Thymus (tissue), 11 donors: ENCODE results near the gene RNF13. TPM values are rescaled to one million over a fixed set of nuclear protein-coding genes. Genes with fewer than 3 reads are reported as not detected.
"Not testable (repeated sequence)": the region's sequence is repeated elsewhere in the genome, so short reads cannot be mapped to it uniquely, and the experiment has no call there.

Experiments used
- DNase-seq, 9 donors: peaks; one replicate each; pipeline ENCODE4 v3.0.0-alpha.2; 2013; ENCODE audit warnings: low spot score in 9 of 9, low read depth in 6 of 9, missing footprints in 1 of 9
- H3K27ac ChIP-seq, 2 donors: one replicate each; pipeline ENCODE4 v1.5.1; 2013; ENCODE audit warnings: control low read depth in 1 of 2, low read depth in 1 of 2, low read length in 1 of 2, mild to moderate bottlenecking in 1 of 2, moderate library complexity in 1 of 2
- H3K27me3 ChIP-seq, 2 donors: one replicate each; pipeline ENCODE4 v1.5.1; 2013; ENCODE audit warnings: low read length in 1 of 2; ENCODE audit not compliant: control insufficient read depth in 2 of 2, insufficient read depth in 1 of 2
- H3K36me3 ChIP-seq, 2 donors: one replicate each; pipeline ENCODE4 v1.5.1; 2013; ENCODE audit warnings: low read length in 1 of 2, mild to moderate bottlenecking in 1 of 2, moderate library complexity in 1 of 2; ENCODE audit not compliant: control insufficient read depth in 2 of 2, insufficient read depth in 2 of 2
- H3K4me1 ChIP-seq, 2 donors: one replicate each; pipeline ENCODE4 v1.5.1; 2013; ENCODE audit warnings: low read length in 2 of 2; ENCODE audit not compliant: control insufficient read depth in 2 of 2, insufficient read depth in 2 of 2
- H3K4me3 ChIP-seq, 2 donors: one replicate each; pipeline ENCODE4 v1.5.1; 2013; ENCODE audit warnings: low read length in 2 of 2, control low read depth in 1 of 2, mild to moderate bottlenecking in 1 of 2
- H3K9me3 ChIP-seq, 2 donors: one replicate each; pipeline ENCODE4 v1.5.1; 2013; ENCODE audit warnings: low read length in 1 of 2, mild to moderate bottlenecking in 1 of 2; ENCODE audit not compliant: control insufficient read depth in 2 of 2, insufficient read depth in 1 of 2
- WGBS: extraction: QIAGEN DNeasy Blood & Tissue Kit; methylation state at CpG from one replicate; pipeline ENCODE4 v1.1.7; 2013; 5-methylcytosine and 5-hydroxymethylcytosine counted together
- polyA plus RNA-seq: library from polyadenylated mRNA; stranded (reverse); fragments of 200-250 nt; gene quantifications from one replicate; pipeline ENCODE4 v1.2.3, GENCODE V29; 2013
- total RNA-seq: library from RNA; stranded (reverse); fragments of 120-200 nt; gene quantifications from one replicate; pipeline ENCODE4 v1.2.4, GENCODE V29; 2013
- donor health status: healthy.

Gene RNF13
- total and polyA plus RNA-seq, 2 donors, result 53.3 to 57.2 TPM

GRCh38 chr3:149938392-149939055 lies 125.5 kb downstream of the RNF13 start:
- H3K36me3 ChIP-seq, H3K27ac ChIP-seq, DNase-seq, H3K27me3 ChIP-seq, H3K4me3 ChIP-seq, H3K9me3 ChIP-seq, H3K4me1 ChIP-seq: not testable (repeated sequence)
- WGBS, result over 99% methylated on average over 3 of the region's 3 CpGs

DNA sequence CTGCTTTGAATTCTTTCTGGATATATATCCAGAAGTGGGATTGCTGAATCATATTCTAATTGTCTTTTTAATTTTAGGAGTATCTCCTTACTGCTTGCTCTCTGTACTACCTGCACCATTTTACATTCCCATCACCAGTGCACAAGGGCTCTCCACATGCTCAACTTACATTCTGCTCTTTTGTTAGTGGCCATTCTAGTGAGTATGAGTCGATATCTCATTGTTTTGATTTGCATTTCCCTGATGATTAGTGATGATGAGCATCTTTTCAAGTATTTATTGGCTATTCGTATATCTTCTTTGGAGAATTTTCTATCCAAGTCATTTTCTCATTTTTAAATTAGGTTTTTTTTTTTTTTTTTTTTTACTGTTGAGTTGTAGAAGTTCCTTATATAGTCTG lies 128.2 kb downstream of the RNF13 start:
- H3K27me3 ChIP-seq, result no peaks in the 10 kb centered on the region
- DNase-seq, result no peak
- 96% methylated on average over 2 of the region's 2 CpGs for whole genome bisulfite sequencing
- no peaks in the 10 kb centered on the region for H3K4me1 ChIP-seq
- H3K27ac ChIP-seq, result no peak overlapping the region
- H3K4me3 ChIP-seq, result no peak overlapping the region
- peaks cover 0 to 6% of the 10 kb centered on the region in 2 donors for H3K9me3 ChIP-seq
- peaks cover 0 to 3% of the 10 kb centered on the region in 2 donors for H3K36me3 ChIP-seq

DNA sequence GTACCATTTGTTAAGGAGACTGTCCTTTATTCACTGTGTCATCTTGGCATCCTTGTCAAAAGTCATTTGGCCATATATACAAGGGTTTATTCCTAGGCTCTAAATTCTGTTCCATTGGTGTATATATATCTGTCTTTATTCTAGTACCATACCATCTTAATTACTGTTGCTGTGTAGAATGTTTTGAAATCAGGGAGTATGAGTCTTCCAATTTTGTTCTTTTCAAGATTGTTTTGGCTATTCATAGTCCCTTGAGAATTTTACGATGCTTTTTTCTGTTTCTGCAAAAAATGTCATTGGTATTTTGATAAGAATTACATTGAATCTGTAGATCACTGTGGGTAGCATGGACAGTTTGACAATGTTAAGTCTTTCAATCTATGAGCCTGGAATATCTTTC lies 128.9 kb downstream of the RNF13 start:
- Histone ChIP-seq H3K4me1 (no peaks in the 10 kb centered on the region), H3K27me3 (no peaks in the 10 kb centered on the region), H3K9me3 (peaks cover 0 to 6% of the 10 kb centered on the region in 2 donors), H3K4me3 (no peak overlapping the region), H3K36me3 (peaks cover 0 to 3% of the 10 kb centered on the region in 2 donors), H3K27ac (no peak overlapping the region)
- no peak for DNase-seq
- WGBS, result 99% methylated on average over 1 of the region's 1 CpG

- Histone ChIP-seq H3K4me1 (no peaks in the 10 kb centered on the region), H3K27ac (no peak overlapping the region), H3K27me3 (no peaks in the 10 kb centered on the region), H3K9me3 (peaks cover 0 to 6% of the 10 kb centered on the region in 2 donors), H3K4me3 (no peak overlapping the region), H3K36me3 (no peaks in the 10 kb centered on the region)
- no peak for DNase-seq
Measured at GRCh38 chr3:149942409-149942808, 129.4 kb downstream of the RNF13 start.

- H3K27ac ChIP-seq, H3K36me3 ChIP-seq, H3K4me1 ChIP-seq, H3K9me3 ChIP-seq, DNase-seq, H3K27me3 ChIP-seq, H3K4me3 ChIP-seq: not testable (repeated sequence)
- 98% methylated on average over 3 of the region's 3 CpGs for WGBS
Measured at GRCh38 chr3:149943966-149944365, 131.0 kb downstream of the RNF13 start.

DNA sequence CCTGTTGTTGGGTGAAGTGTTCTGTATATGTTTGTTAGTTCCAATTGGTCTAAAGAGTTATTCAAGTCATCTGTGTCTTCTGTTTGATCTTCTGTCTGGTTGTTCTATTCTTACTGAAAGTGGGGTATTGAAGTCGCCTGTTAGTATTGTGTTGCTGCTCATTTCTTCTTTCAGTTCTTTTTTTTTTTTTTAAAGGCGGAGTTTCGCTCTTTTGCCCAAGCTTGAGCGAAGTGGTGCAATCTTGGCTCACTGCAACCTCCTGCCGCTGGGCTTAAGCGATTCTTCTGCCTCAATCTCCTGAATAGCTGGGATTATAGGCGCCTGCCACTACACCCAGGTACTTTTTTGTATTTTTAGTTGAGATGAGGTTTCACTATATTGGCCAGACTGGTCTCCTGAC lies 134.2 kb downstream of the RNF13 start:
- no peak for DNase-seq

GRCh38 chr3:149949181-149949580 lies 136.2 kb downstream of the RNF13 start:
- H3K27ac ChIP-seq, result no peak overlapping the region
- peaks cover 0 to 6% of the 10 kb centered on the region in 2 donors for H3K9me3 ChIP-seq
- H3K4me1 ChIP-seq, result no peaks in the 10 kb centered on the region
- DNase-seq, result no peak
- no peaks in the 10 kb centered on the region for H3K27me3 ChIP-seq
- 97% methylated on average over 2 of the region's 2 CpGs for WGBS
- H3K4me3 ChIP-seq, result no peak overlapping the region
- H3K36me3 ChIP-seq, result peaks cover 0 to 4% of the 10 kb centered on the region in 2 donors

More for the DNA sequence above, 134.2 kb downstream of the RNF13 start:
- WGBS, result over 99% methylated on average over 7 of the region's 7 CpGs
- Histone ChIP-seq H3K36me3 (peaks cover 0 to 4% of the 10 kb centered on the region in 2 donors), H3K4me3 (no peak overlapping the region), H3K9me3 (peaks cover 0 to 6% of the 10 kb centered on the region in 2 donors), H3K27me3 (no peaks in the 10 kb centered on the region), H3K4me1 (no peaks in the 10 kb centered on the region), H3K27ac (no peak overlapping the region)

DNA sequence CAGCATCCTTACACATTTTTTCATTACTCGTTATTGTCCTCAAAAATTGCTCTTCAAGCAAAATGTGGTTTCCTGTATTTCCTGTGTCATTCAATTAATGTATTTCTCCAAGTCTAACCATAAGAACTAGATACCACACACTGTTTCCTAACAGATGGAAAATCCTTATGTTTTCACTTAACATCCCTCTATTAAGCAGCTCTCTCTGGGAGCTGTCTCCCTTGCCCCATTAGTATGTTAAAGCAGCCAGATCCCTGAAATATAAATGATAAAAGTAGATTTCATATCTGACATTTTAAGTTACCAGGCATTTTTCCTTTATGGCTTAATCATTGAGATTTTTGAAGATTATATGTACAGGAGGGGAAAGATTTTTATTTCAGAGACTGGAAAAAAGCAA lies 141.8 kb downstream of the RNF13 start:
- no peaks in the 10 kb centered on the region for H3K9me3 ChIP-seq
- WGBS, result 13% methylated on average over 1 of the region's 1 CpG
- no peak overlapping the region for H3K27ac ChIP-seq
- H3K4me1 ChIP-seq, result no peaks in the 10 kb centered on the region
- DNase-seq, result no peak
- H3K27me3 ChIP-seq, result no peaks in the 10 kb centered on the region
- H3K4me3 ChIP-seq, result no peak overlapping the region
- peaks cover 0 to 4% of the 10 kb centered on the region in 2 donors for H3K36me3 ChIP-seq

GRCh38 chr3:149955449-149955848 lies 142.4 kb downstream of the RNF13 start:
- DNase-seq, result no peak
- Histone ChIP-seq H3K4me1 (no peaks in the 10 kb centered on the region), H3K9me3 (no peaks in the 10 kb centered on the region), H3K4me3 (no peak overlapping the region), H3K36me3 (peaks cover 0 to 2% of the 10 kb centered on the region in 2 donors), H3K27ac (no peak overlapping the region), H3K27me3 (no peaks in the 10 kb centered on the region)
- 94% methylated on average over 2 of the region's 2 CpGs for WGBS
